GM20000 (cell line): ENCODE data around the gene LIPT2.

Source experiments
- DNase-seq: peaks from one replicate; pipeline ENCODE4 v3.0.0; 2012; ENCODE audit warnings: low spot score
- CTCF ChIP-seq: IDR thresholded peaks from 2 replicates; pipeline ENCODE4 v1.5.1; 2012; ENCODE audit warnings: mild to moderate bottlenecking, control low read depth; ENCODE audit errors: extremely low read depth, missing control alignments

The LIPT2 gene

GRCh38 chr11:74457356-74457755, 36.2 kb downstream of the LIPT2 start:
- no peak for TF ChIP-seq CTCF

GRCh38 chr11:74453373-74453975, 40.0 kb downstream of the LIPT2 start:
- peak; percentile 84 for TF ChIP-seq CTCF
- DNase-seq = peak; percentile 77

More at GRCh38 chr11:74457356-74457755, 36.2 kb downstream of the LIPT2 start:
- no peak for DNase-seq

- no peak for TF ChIP-seq CTCF
- no peak for DNase-seq
Observed at GRCh38 chr11:74452366-74452765, 41.2 kb downstream of the LIPT2 start.

GRCh38 chr11:74450318-74450717, 43.2 kb downstream of the LIPT2 start:
- DNase-seq = no peak
- TF ChIP-seq CTCF = no peak

- peak; percentile 41 for TF ChIP-seq CTCF
Observed at GRCh38 chr11:74449369-74449931, 44.1 kb downstream of the LIPT2 start.

GRCh38 chr11:74447720-74448119, 45.8 kb downstream of the LIPT2 start:
- TF ChIP-seq CTCF = no peak
- no peak for DNase-seq

More at GRCh38 chr11:74449369-74449931, 44.1 kb downstream of the LIPT2 start:
- peak; percentile 68 for DNase-seq

- no peak for TF ChIP-seq CTCF
- DNase-seq = no peak
Observed at GRCh38 chr11:74446532-74446938, 47.0 kb downstream of the LIPT2 start.
